PC-3 (cell line): ENCODE results near the gene TEAD4. TPM values are rescaled to one million over a fixed set of nuclear protein-coding genes. Genes with fewer than 3 reads are reported as not detected.

ENCODE experiments used
- ATAC-seq: fragments of 200-7000 bp; cut with Tn5 transposase; 2 replicates; pipeline ENCODE4 v1.9.1; 2020; ENCODE audit warnings: mild to moderate bottlenecking, moderate library complexity
- Bru-seq: library from RNA; stranded (reverse); fragments of 400-500 nt; gene quantifications from one replicate; lab custom pipeline; 2021; lab: Mats Ljungman, UMichigan
- BruChase-seq, 2 experiments: library from RNA; stranded (reverse); fragments of 400-500 nt; gene quantifications; one replicate each; lab custom pipeline; 2021; lab: Mats Ljungman, UMichigan
- BruUV-seq: library from RNA; stranded (reverse); fragments of 400-500 nt; replicated peaks from 2 replicates; lab custom pipeline; 2021; lab: Mats Ljungman, UMichigan
- CTCF ChIA-PET: fragments of 300-600 bp; sonication (Branson Sonifier 250); formaldehyde crosslinking; loops from one replicate; lab custom pipeline; 2022; ENCODE audit warnings: antibody characterized with exemption; lab: Charles Lee
- POLR2A ChIA-PET: fragments of 300-600 bp; sonication (Branson Sonifier 250); formaldehyde crosslinking; loops from one replicate; lab custom pipeline; 2022; ENCODE audit warnings: antibody characterized with exemption; ENCODE audit not compliant: unreplicated experiment; lab: Charles Lee
- DNase-seq: peaks from one replicate; pipeline ENCODE4 v3.0.0-alpha.2; 2015
- H2AFZ ChIP-seq: fragments of 300-600 bp; sonication (generic); 2 replicates; pipeline ENCODE4 v1.6.0; 2016; ENCODE audit warnings: antibody characterized with exemption, low read length
- H3F3A ChIP-seq: fragments of 300-600 bp; sonication (generic); one replicate; pipeline ENCODE4 v1.6.0; 2017; ENCODE audit warnings: antibody characterized with exemption, low read length, control low read depth, mild to moderate bottlenecking; ENCODE audit not compliant: unreplicated experiment
- H3K27ac ChIP-seq: fragments of 300-600 bp; sonication (generic); 2 replicates; pipeline ENCODE4 v1.5.1; 2016; ENCODE audit warnings: mild to moderate bottlenecking, low read length
- H3K27me3 ChIP-seq: fragments of 300-600 bp; sonication (generic); 2 replicates; pipeline ENCODE4 v1.6.1; 2016; ENCODE audit warnings: low read length, mixed read lengths
- H3K36me3 ChIP-seq: fragments of 300-600 bp; sonication (generic); 2 replicates; pipeline ENCODE4 v1.6.1; 2016; ENCODE audit warnings: low read depth, mixed run types, low read length, mixed read lengths
- H3K4me1 ChIP-seq: fragments of 300-600 bp; sonication (generic); 2 replicates; pipeline ENCODE4 v1.5.1; 2016; ENCODE audit warnings: low read length; ENCODE audit not compliant: insufficient read depth
- H3K4me2 ChIP-seq: fragments of 300-600 bp; sonication (generic); 2 replicates; pipeline ENCODE4 v1.6.0; 2016; ENCODE audit warnings: low read length
- H3K4me3 ChIP-seq: fragments of 300-600 bp; sonication (generic); 2 replicates; pipeline ENCODE4 v1.5.1; 2016; ENCODE audit warnings: mild to moderate bottlenecking, low read length, mixed read lengths
- H3K79me2 ChIP-seq: fragments of 300-600 bp; sonication (generic); 2 replicates; pipeline ENCODE4 v1.6.1; 2017; ENCODE audit warnings: low read length, mixed read lengths
- H3K9ac ChIP-seq: fragments of 300-600 bp; sonication (generic); 2 replicates; pipeline ENCODE4 v1.6.0; 2016; ENCODE audit warnings: mild to moderate bottlenecking, low read length
- H3K9me2 ChIP-seq: fragments of 300-600 bp; sonication (generic); replicated peaks from 2 replicates; pipeline ENCODE4 v1.6.1; 2016; ENCODE audit warnings: mixed run types, low read length, mixed read lengths
- H3K9me3 ChIP-seq: fragments of 300-600 bp; sonication (generic); 2 replicates; pipeline ENCODE4 v1.6.1; 2016; ENCODE audit warnings: low read length, mixed read lengths
- H4K20me1 ChIP-seq: fragments of 300-600 bp; sonication (generic); 2 replicates; pipeline ENCODE4 v1.6.1; 2016; ENCODE audit warnings: low read length, mixed read lengths
- CTCF ChIP-seq: fragments of 300-600 bp; sonication (generic); conservative IDR thresholded peaks from 2 replicates; pipeline ENCODE4 v1.5.1; 2017; ENCODE audit warnings: antibody characterized with exemption, low read depth, mild to moderate bottlenecking, low read length
- EZH2 ChIP-seq: fragments of 300-600 bp; sonication (generic); IDR thresholded peaks from one replicate; pipeline ENCODE4 v1.6.1; 2017; ENCODE audit warnings: antibody characterized with exemption, mild to moderate bottlenecking, low read length; ENCODE audit not compliant: unreplicated experiment
- EZH2phosphoT487 ChIP-seq: fragments of 300-600 bp; sonication (generic); IDR thresholded peaks from 2 replicates; pipeline ENCODE4 v1.6.1; 2018; ENCODE audit warnings: mild to moderate bottlenecking, antibody characterized with exemption, low read length, borderline replicate concordance
- intact Hi-C: fragments of 100-400 bp; cut with micrococcal nuclease; formaldehyde crosslinking; loops from 2 replicates; pipeline ENCODE4 v1.9.0; 2023
- long read RNA-seq: library from polyadenylated mRNA; unstranded; transcript quantifications from one replicate; pipeline ENCODE4 v2.0.0, GENCODE V29; 2021; ENCODE audit not compliant: unreplicated experiment
- total RNA-seq: library from RNA; depleted of rRNA; stranded (reverse); fragments of >200 nt; gene quantifications from 2 replicates; pipeline ENCODE4 v1.2.3, GENCODE V29; 2014; rRNA removed

The TEAD4 gene
- total RNA-seq, result 22.3 and 27.7 TPM in 2 replicates
- Bru-seq, nascent RNA, result percentile 55 among the genes with signal in this experiment
- BruChase-seq, experiment 1, labeled RNA remaining after a 6-hour chase, result percentile 61 among the genes with signal in this experiment
- BruChase-seq, experiment 2, labeled RNA remaining after a 2-hour chase, result percentile 60 among the genes with signal in this experiment
- long read RNA-seq, transcript TEAD4-202 (13 exons, 1,690 nt), result major isoform, 6 of 47 reads
- long read RNA-seq, partial matches to known transcripts, result 8 of 47 reads
- long read RNA-seq, other reads (novel, unspliced or antisense), result 32 of 47 reads

GRCh38 chr12:2959192-2959504 is at the start of gene TEAD4:
Gene TEAD4 (plus strand): TSS chr12:2959397.
- Histone ChIP-seq H3K4me3 (peak within 1 kb of the TSS; percentile 78), H3K4me1 (peaks cover 21% of the 10 kb centered on the region), H3K79me2 (peaks cover 40% of the 10 kb centered on the region), H2AFZ (peak within 1 kb of the TSS; percentile 99), H3K4me2 (peak within 1 kb of the TSS; percentile 97), H4K20me1 (peaks cover 13% of the 10 kb centered on the region; the same call in 1 of the 2 replicates), H3K27me3 (no peaks in the 10 kb centered on the region), H3K36me3 (no peaks in the 10 kb centered on the region), H3K27ac (peak within 1 kb of the TSS; percentile 90), H3K9ac (peak within 1 kb of the TSS; percentile 82), H3K9me2 (no peaks in the 10 kb centered on the region), H3F3A (no peaks in the 10 kb centered on the region), H3K9me3 (no peaks in the 10 kb centered on the region)
- DNase-seq (peak; percentile 76), ATAC-seq (peak; percentile 59)
- TF ChIP-seq CTCF, result no peak
- no peak for TF ChIP-seq EZH2phosphoT487
- no peak for TF ChIP-seq EZH2
- ChIA-PET CTCF (interaction anchor here (0.6 kb wide), 1 partner anchor 19 kb away, joined by 3 read pairs; no protein-coding TSS in a partner anchor), POLR2A (no interaction called here)
- intact Hi-C loops, result no loop called here
- BruUV-seq, result no TSS peak

- Histone ChIP-seq H3K79me2 (no peaks in the 10 kb centered on the region), H3K4me2 (no peak overlapping the region), H2AFZ (no peak overlapping the region), H3K36me3 (no peaks in the 10 kb centered on the region), H3F3A (no peaks in the 10 kb centered on the region), H4K20me1 (no peaks in the 10 kb centered on the region), H3K9ac (no peak overlapping the region), H3K27me3 (no peaks in the 10 kb centered on the region), H3K27ac (no peak overlapping the region), H3K4me3 (no peak overlapping the region), H3K9me2 (no peaks in the 10 kb centered on the region), H3K4me1 (no peaks in the 10 kb centered on the region), H3K9me3 (no peaks in the 10 kb centered on the region)
- ATAC-seq, result no peak
- no TSS peak for BruUV-seq
- no peak for TF ChIP-seq EZH2
- no peak for TF ChIP-seq EZH2phosphoT487
- no peak for TF ChIP-seq CTCF
- intact Hi-C loops, result no loop called here
- DNase-seq, result no peak
- ChIA-PET CTCF (no interaction called here), POLR2A (no interaction called here)
Observed at GRCh38 chr12:2912216-2912575, 47.0 kb upstream of the TEAD4 start.

- H3K9me2 ChIP-seq, result no peaks in the 10 kb centered on the region
- no peak overlapping the region for H3K4me2 ChIP-seq
- no peaks in the 10 kb centered on the region for H3K9me3 ChIP-seq
- BruUV-seq, result no TSS peak
- no peak overlapping the region for H3K27ac ChIP-seq
- no peaks in the 10 kb centered on the region for H3K27me3 ChIP-seq
- ChIA-PET POLR2A (no interaction called here), CTCF (no interaction called here)
- H2AFZ ChIP-seq, result no peak overlapping the region
- H4K20me1 ChIP-seq, result no peaks in the 10 kb centered on the region
- H3F3A ChIP-seq, result no peaks in the 10 kb centered on the region
- TF ChIP-seq CTCF (no peak), EZH2phosphoT487 (no peak), EZH2 (no peak)
- peaks cover 3% of the 10 kb centered on the region; the same call in 1 of the 2 replicates for H3K36me3 ChIP-seq
- H3K79me2 ChIP-seq, result no peaks in the 10 kb centered on the region
- H3K9ac ChIP-seq, result no peak overlapping the region
- H3K4me1 ChIP-seq, result no peaks in the 10 kb centered on the region
- ATAC-seq (no peak), DNase-seq (no peak)
- intact Hi-C loops, result no loop called here
- H3K4me3 ChIP-seq, result no peak overlapping the region
Observed at GRCh38 chr12:2919249-2919648, 39.9 kb upstream of the TEAD4 start.
